Fibroblast of lung (primary cell): ENCODE data around the gene C16orf96.

Source experiments
- CTCF ChIP-seq, 2 donors: IDR thresholded peaks in 1 of 2; conservative IDR thresholded peaks in 1 of 2; 1 replicate in 1 of 2; 2 replicates in 1 of 2; pipeline ENCODE4 v1.5.1; 2011 to 2012; ENCODE audit warnings: low read length in 2 of 2, control low read depth in 1 of 2, inconsistent platforms in 1 of 2, low read depth in 1 of 2, mild to moderate bottlenecking in 1 of 2
- EZH2 ChIP-seq: IDR thresholded peaks from 2 replicates; pipeline ENCODE4 v1.5.1; 2012; ENCODE audit warnings: low read length, control low read depth, mild to moderate bottlenecking; ENCODE audit errors: missing control alignments

DNA sequence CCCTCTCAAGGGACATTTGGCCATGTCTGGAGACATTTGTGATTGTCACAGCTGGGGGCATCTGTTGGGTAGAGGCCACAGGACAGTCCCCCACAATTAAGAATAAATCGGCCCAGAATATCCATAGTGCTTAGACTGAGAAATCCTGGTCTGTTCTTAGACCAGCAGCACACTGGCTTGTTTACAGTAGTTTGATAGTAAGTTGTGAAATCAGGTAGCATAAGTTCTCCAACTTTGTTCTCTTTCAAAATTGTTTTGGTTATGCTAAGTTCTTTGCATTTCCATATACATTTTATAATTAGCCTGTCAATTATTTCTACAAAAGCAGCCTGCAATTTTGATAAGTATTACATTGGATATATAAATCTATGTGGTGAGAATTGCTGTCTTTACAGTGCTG, 75.3 kb downstream of the C16orf96 start:
- TF ChIP-seq CTCF (conservative IDR thresholded peaks at IDR 0.05 in 1 of 2, IDR thresholded peaks at IDR 0.05 in 1 of 2; ENCODE audit: low read depth in 1 of 2, low read length in 2 of 2) (no peak), EZH2 (no peak)
